Progenitor cell of endocrine pancreas (in vitro differentiated cells): ENCODE results near the gene SPEN. TPM values are rescaled to one million over a fixed set of nuclear protein-coding genes. Genes with fewer than 3 reads are reported as not detected.

Experiments used
- DNase-seq: peaks from one replicate; pipeline ENCODE4 v3.0.0; 2021; ENCODE audit warnings: low spot score; ENCODE audit not compliant: unreplicated experiment
- H3K27ac Mint-ChIP-seq: 2 replicates; pipeline ENCODE4 v1.8.0; 2021; ENCODE audit warnings: mild to moderate bottlenecking, moderate library complexity, mixed read lengths
- H3K27me3 Mint-ChIP-seq: 2 replicates; pipeline ENCODE4 v1.8.0; 2021; ENCODE audit warnings: mixed read lengths
- H3K36me3 Mint-ChIP-seq: 2 replicates; pipeline ENCODE4 v1.8.0; 2022; ENCODE audit warnings: mixed read lengths; ENCODE audit not compliant: insufficient read depth
- H3K4me1 Mint-ChIP-seq: 2 replicates; pipeline ENCODE4 v1.8.0; 2021; ENCODE audit warnings: low read depth, mixed read lengths
- H3K4me3 Mint-ChIP-seq: 2 replicates; pipeline ENCODE4 v1.8.0; 2021; ENCODE audit warnings: low read depth, mild to moderate bottlenecking, moderate library complexity, mixed read lengths
- H3K9me3 Mint-ChIP-seq: 2 replicates; pipeline ENCODE4 v1.8.0; 2021; ENCODE audit warnings: low read depth, mixed read lengths
- CTCF ChIP-seq: fragments of 200-600 bp; sonication (generic); IDR thresholded peaks from one replicate; pipeline ENCODE4 v1.5.0; 2021; ENCODE audit warnings: antibody characterized with exemption, mild to moderate bottlenecking; ENCODE audit not compliant: unreplicated experiment
- total RNA-seq: library from RNA; stranded (reverse); gene quantifications from 2 replicates; pipeline ENCODE4 v1.2.1, GENCODE V29; 2021

Gene SPEN
- total RNA-seq, 1 donor from 2014 or later = 55.8 TPM

GRCh38 chr1:15856888-15857287 lies 9.4 kb downstream of the SPEN start:
- H3K27me3 Mint-ChIP-seq = no peaks in the 10 kb centered on the region
- H3K27ac Mint-ChIP-seq = no peak overlapping the region
- H3K9me3 Mint-ChIP-seq = no peaks in the 10 kb centered on the region
- H3K4me3 Mint-ChIP-seq = no peak overlapping the region
- H3K36me3 Mint-ChIP-seq = no peaks in the 10 kb centered on the region
- no peak for TF ChIP-seq CTCF
- H3K4me1 Mint-ChIP-seq = no peaks in the 10 kb centered on the region
- DNase-seq = no peak

- H3K36me3 Mint-ChIP-seq = no peaks in the 10 kb centered on the region
- H3K9me3 Mint-ChIP-seq = no peaks in the 10 kb centered on the region
- no peak overlapping the region for H3K4me3 Mint-ChIP-seq
- DNase-seq = no peak
- no peaks in the 10 kb centered on the region for H3K4me1 Mint-ChIP-seq
- H3K27ac Mint-ChIP-seq = peak overlapping the region; percentile 68
- no peaks in the 10 kb centered on the region for H3K27me3 Mint-ChIP-seq
- TF ChIP-seq CTCF = no peak
These were observed 10.7 kb downstream of the SPEN start for GRCh38 chr1:15858069-15858670.

GRCh38 chr1:15858672-15859372 lies 11.3 kb downstream of the SPEN start:
- Mint-ChIP-seq H3K4me3 (no peak overlapping the region), H3K27ac (no peak overlapping the region), H3K4me1 (no peaks in the 10 kb centered on the region), H3K9me3 (no peaks in the 10 kb centered on the region), H3K27me3 (no peaks in the 10 kb centered on the region), H3K36me3 (no peaks in the 10 kb centered on the region)
- no peak for DNase-seq
- no peak for TF ChIP-seq CTCF

- Mint-ChIP-seq H3K27me3 (no peaks in the 10 kb centered on the region), H3K36me3 (peaks cover 2% of the 10 kb centered on the region), H3K4me1 (no peaks in the 10 kb centered on the region), H3K4me3 (no peak overlapping the region), H3K9me3 (no peaks in the 10 kb centered on the region), H3K27ac (no peak overlapping the region)
- no peak for TF ChIP-seq CTCF
- no peak for DNase-seq
These were observed 15.8 kb downstream of the SPEN start for GRCh38 chr1:15863156-15863901.

- peaks cover 5% of the 10 kb centered on the region for H3K4me1 Mint-ChIP-seq
- H3K27me3 Mint-ChIP-seq = no peaks in the 10 kb centered on the region
- DNase-seq = no peak
- H3K4me3 Mint-ChIP-seq = no peak overlapping the region
- TF ChIP-seq CTCF = no peak
- peaks cover 5% of the 10 kb centered on the region for H3K36me3 Mint-ChIP-seq
- H3K27ac Mint-ChIP-seq = no peak overlapping the region
- H3K9me3 Mint-ChIP-seq = no peaks in the 10 kb centered on the region
These were observed 19.3 kb downstream of the SPEN start for GRCh38 chr1:15866721-15867201.
